HG03135 (cell line): ENCODE measurements around the gene RPS2.

Source experiments
- ATAC-seq: cut with Tn5 transposase; IDR thresholded peaks from one replicate; pipeline ENCODE4 v1.9.1; 2021; ENCODE audit warnings: mild to moderate bottlenecking, moderate library complexity; ENCODE audit not compliant: unreplicated experiment

Gene RPS2

GRCh38 chr16:1999866-2000514, 35.4 kb upstream of the RPS2 start:
- no peak for ATAC-seq

DNA sequence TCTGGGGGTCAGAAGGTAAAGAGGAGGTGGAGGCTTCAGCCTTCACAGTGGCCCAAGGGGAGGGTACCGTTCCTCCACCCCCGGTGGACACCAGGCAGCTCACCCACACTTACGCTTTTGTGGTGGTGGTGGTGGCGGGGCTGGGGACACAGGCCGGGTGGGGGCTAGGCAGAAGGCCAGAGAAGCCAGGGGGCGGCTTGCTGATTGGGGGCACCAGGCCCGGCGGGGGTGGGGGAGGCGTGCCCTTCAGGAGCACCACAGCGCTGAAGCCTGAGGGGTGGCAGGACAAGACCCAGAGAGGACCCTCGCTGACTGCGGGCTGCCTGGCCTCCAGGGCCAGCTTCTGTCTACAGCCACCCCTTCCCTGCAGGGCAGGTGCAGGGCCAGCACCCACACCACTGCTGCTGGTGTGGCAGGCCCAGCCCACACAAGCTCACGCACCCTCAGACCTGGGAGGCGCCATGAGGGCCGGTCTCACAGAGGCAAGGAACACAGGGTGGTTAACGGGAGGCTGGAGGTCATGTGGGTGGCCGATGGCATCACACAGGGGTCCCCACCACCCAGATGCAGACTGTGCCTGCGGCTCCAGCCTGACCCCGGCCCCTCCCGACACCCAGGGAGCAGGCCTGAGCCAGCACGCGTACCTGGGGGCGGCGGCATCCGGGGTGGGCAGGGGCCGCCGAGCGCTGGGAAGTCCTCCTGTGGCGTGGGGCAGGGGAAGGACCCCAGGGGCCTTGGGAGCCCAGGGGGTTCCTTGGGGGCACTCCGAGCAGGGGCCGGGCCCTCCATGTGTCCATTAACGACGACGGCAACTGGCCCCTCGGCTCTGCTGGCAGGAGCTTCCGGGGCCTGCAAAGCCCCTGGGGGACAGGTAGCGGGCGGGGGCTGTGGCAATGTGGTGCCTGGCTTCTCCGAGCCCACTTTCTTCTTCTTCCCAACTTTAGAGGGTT, 34.5 kb upstream of the RPS2 start:
- ATAC-seq = no peak

DNA sequence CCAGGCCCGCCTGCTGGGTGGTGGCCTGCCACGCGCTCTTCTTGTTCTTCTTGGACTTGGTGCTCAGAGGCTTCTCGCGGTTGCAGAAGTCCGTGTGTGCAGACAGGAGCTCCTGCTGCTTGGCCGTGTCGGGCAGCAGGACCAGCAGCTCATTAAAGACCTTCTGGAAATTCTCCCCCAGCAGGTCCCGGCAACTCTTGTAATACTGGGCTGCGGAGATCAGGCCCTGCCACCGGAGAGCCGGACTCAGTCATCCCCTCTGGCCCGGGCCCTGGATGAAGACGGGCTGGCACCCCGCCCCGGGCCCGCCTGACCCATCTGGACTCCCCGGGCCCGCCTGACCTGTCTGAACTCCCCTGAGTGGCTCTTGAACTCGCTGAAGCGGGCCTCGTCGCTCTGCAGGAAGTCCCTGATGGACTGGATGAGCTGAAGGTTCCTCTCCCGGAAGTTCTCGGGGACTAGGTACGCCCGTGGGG, 33.8 kb upstream of the RPS2 start:
- ATAC-seq = no peak

GRCh38 chr16:1997494-1998359, 33.1 kb upstream of the RPS2 start:
- no peak for ATAC-seq

GRCh38 chr16:1993731-1994131, 29.1 kb upstream of the RPS2 start:
- no peak for ATAC-seq

GRCh38 chr16:1992704-1993317, 28.2 kb upstream of the RPS2 start:
- ATAC-seq = no peak

- ATAC-seq = peak; percentile 47
These were observed 27.5 kb upstream of the RPS2 start for GRCh38 chr16:1991948-1992703.

DNA sequence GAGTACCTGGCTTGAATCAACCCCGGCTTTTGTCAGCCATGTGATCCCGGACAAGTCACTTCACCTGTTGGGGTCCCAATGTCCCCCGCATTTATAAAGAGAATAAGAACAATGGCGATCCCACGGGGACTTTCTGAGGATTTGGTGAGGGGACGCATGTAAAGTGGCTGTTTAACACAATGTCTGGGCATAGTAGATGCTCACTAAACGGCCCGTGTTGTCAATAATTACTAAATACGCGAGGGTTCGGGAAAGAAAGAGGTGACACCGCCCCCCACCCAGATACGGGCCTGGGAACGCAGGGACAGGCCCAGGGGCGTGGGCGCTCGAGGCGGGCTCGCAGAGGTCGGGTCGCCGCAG, 26.9 kb upstream of the RPS2 start:
- ATAC-seq = no peak

DNA sequence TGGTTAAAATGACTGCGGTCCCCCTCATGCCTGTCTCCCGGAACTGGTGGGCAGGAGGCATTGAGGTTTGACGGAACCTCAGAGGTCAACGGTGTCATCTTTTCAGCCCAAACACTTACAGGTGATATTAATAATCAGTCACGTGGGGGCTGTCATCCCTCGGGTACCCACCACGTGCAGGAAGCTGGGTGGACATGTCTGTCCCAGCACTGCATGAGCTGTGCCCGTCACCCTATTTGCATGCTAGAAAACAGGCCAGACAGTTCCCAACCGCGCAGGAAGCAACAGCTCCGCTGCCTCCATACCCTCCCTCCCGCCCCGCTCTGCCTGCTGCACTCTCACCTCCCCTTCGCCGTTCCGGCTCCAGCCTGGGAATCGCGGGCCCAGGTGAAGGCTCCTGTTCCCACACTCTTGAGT, 26.5 kb upstream of the RPS2 start:
- ATAC-seq = no peak

- ATAC-seq = no peak
These were observed 25.9 kb upstream of the RPS2 start for GRCh38 chr16:1990351-1991134.

GRCh38 chr16:1990101-1990350, 25.4 kb upstream of the RPS2 start:
- no peak for ATAC-seq

DNA sequence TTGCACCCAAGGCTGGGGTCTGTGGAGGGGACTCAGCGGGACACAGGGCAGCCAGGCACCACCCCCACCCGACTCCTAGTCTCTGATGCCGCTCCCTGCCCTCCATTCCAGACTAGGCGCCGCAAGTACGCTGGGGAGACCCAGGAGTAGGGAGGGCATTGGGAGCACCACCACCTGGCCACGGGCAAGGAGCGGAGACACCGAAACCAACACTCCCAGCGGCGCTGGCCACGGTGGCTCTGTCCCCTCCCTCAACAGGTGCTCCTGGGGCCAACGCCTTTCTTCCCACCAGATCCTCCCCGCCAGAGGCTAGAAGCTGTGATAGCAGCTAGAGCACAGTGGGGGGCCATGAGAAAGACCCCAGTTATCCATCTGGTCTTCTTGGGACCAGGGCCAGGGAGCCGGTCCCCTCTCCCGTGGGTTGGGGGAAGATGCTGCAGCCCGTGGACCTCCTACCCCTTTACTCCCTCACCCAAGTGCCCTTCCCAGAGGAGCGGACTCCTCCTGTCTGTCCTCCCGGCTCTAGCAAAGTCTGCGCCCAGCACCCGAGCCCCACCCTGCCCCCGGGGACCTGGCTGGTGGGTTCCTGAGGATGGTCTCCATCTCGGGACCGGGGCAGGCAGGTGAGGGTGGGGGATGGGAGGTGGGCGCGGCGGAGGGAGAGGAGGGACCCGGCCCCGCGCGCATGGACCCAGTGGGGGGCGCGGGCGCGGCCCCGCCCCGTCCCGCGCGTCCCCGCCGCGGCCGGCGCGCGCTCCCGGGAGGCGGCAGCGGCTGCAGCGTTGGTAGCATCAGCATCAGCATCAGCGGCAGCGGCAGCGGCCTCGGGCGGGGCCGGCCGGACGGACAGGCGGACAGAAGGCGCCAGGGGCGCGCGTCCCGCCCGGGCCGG, 24.8 kb upstream of the RPS2 start, which contains the start of gene SYNGR3:
TSS of gene SYNGR3 (plus strand) at position 762 of the 892 bp plus-strand sequence. CDS start 133 bp downstream, outside the sequence.
- ATAC-seq = no peak

GRCh38 chr16:1987198-1987597, 22.6 kb upstream of the RPS2 start:
- ATAC-seq = no peak

DNA sequence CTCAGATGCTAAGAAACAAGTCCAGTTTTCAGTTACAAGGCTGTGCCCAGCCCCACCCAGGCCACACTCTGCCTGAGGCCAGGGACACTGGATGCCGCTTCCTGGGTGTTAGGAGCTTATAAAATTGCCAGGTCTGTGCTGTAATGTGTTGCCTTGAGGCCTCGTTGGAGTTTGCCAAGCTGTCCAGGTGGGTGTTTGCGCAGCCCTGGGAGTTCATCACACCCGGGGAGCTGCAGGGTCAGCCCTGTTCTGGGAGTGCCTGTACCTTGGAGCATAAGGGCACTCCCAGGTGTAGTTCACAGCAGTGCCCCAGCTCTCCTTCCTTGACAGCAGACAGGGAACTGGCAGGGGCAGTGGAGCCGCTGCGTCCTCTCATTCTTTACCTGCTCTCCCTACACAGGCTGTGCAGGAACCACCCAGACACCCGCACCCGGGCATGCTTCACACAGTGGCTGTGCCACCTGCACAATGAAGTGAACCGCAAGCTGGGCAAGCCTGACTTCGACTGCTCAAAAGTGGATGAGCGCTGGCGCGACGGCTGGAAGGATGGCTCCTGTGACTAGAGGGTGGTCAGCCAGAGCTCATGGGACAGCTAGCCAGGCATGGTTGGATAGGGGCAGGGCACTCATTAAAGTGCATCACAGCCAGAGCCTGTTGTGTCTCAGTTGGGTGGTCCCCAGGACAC, 21.0 kb upstream of the RPS2 start:
- ATAC-seq = no peak

DNA sequence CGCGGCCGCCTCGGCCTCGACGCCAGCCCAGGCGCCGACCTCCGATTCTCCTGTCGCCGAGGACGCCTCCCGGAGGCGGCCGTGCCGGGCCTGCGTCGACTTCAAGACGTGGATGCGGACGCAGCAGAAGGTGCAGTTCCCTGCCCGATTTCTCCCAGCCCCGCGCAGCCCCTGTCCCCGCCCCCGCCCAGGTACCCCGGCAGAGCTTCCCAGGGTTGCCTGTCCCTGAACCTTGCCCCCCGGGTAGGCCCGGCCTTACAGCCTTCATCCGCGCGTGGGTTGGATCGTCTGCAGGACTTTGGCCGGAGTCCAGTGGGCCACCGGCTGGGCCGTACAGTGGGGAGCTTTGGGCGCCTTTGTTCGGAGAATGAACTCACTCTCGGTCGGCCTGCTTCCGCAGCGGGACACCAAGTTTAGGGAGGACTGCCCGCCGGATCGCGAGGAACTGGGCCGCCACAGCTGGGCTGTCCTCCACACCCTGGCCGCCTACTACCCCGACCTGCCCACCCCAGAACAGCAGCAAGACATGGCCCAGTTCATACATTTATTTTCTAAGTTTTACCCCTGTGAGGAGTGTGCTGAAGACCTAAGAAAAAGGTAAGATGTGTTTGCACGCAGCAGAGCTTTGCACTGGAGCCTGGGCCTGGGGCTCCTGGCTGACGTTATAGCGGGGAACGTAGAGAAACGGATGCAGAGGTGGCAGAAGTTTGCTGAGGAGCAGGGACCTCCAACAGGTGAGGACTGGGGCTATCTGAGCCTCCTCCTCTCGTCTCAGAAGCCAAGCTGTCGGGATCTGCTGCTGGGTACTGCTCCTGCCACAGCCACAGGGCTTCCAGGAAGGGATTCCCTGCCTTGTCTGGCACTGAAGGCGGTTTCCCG, 20.0 kb upstream of the RPS2 start:
- ATAC-seq = peak; percentile 10

- peak; percentile 61 for ATAC-seq
These were observed 19.1 kb upstream of the RPS2 start, which contains the start of gene GFER for GRCh38 chr16:1983544-1984346. TSS of gene GFER (plus strand) at chr16:1984193. CDS start at chr16:1984219, 26 bp downstream.
